ENCODE measurements around the gene FGFR4. TPM values are rescaled to one million over a fixed set of nuclear protein-coding genes. Genes with fewer than 3 reads are reported as not detected.
A peak's percentile ranks its signal among the peaks of the same experiment; 100 is the strongest.

Gene FGFR4
- polyA plus RNA-seq, 2 donors = 1.3 to 1.4 TPM

DNA sequence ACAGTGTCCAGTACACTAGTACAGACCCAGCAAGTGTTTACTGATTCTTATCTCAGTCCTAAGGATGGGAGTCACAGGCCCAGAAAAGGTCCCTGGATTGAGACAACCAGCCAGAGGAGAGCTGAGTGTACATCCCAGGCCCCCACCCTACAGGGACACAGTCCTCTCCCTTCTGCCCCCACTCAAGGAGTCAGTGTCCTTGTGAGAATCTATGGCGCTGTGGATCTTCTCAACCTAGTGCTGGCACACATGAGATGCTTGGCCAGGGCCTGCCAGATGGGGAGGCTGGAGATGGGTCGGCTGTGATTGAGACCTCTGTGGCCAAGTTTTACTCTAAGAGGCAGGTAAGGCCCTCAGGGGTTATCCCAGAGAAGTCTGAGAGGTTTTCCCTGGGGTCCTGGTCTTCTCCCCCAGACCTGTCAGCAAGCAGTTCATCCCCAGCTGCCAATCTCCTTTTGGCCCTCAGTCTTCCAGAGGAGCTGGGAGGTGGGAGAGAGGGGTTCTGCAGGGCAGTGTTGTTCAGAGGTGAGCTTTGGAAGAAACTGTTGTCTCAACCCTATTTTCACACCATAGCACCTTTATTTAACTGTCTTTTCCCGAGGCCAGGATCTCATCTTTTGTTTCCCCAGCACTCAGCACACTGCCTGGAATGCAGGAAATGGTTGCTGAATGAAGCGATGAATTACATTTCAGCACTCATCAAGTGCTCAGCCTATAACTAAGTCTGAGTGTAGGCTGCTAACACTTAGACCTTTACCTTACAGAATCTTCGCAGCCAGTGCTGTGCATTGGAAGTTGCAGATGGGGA, 43.7 kb downstream of the FGFR4 start:
- 74 to 80% methylated on average over 5 of the region's 5 CpGs for WGBS, 2 donors
- Histone ChIP-seq H3K27ac (ENCODE audit: low read depth in 2 of 2, low read length in 1 of 2) (no peak overlapping the region), H3K4me3 (ENCODE audit: low read depth in 1 of 2, low read length in 2 of 2) (no peak overlapping the region)

DNA sequence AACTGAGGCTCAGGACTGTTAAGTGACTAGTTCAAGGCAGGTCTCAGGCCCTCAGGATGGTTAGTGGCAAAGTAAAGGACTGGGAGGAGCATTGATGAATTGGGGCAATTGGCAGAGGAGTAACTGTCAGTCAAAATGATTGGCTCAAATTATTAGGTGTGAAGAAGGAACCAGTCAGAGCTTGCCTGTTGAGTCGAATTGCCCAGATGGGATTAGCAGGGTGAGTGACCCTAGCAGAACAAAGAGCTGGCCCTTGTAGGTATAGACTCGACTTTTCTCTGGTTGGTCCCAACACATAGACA, 44.3 kb downstream of the FGFR4 start:
- Histone ChIP-seq H3K4me3 (ENCODE audit: low read depth in 1 of 2, low read length in 2 of 2) (no peak overlapping the region), H3K27ac (ENCODE audit: low read depth in 2 of 2, low read length in 1 of 2) (no peak overlapping the region), H3K27me3 (ENCODE audit: control insufficient read depth in 1 of 2, insufficient read depth in 2 of 2, low read length in 2 of 2) (no peaks in the 10 kb centered on the region), H3K9me3 (ENCODE audit: control insufficient read depth in 2 of 2, insufficient read depth in 1 of 2, low read depth in 1 of 2, low read length in 1 of 2) (no peaks in the 10 kb centered on the region), H3K4me1 (ENCODE audit: control insufficient read depth in 2 of 2, insufficient read depth in 2 of 2, low read length in 1 of 2) (peaks cover 0 to 9% of the 10 kb centered on the region in 2 donors), H3K36me3 (ENCODE audit: control insufficient read depth in 2 of 2, insufficient read depth in 2 of 2, low read length in 1 of 2) (peaks cover 0 to 3% of the 10 kb centered on the region in 2 donors)
- WGBS, 2 donors = 43 to 61% methylated on average over 2 of the region's 2 CpGs

More for the DNA sequence above, 43.7 kb downstream of the FGFR4 start:
- no peaks in the 10 kb centered on the region for H3K27me3 ChIP-seq (ENCODE audit: control insufficient read depth in 1 of 2, insufficient read depth in 2 of 2, low read length in 2 of 2)
- no peaks in the 10 kb centered on the region for H3K9me3 ChIP-seq (ENCODE audit: control insufficient read depth in 2 of 2, insufficient read depth in 1 of 2, low read depth in 1 of 2, low read length in 1 of 2)
- peaks cover 0 to under 1% of the 10 kb centered on the region in 2 donors for H3K36me3 ChIP-seq (ENCODE audit: control insufficient read depth in 2 of 2, insufficient read depth in 2 of 2, low read length in 1 of 2)
- H3K4me1 ChIP-seq (ENCODE audit: control insufficient read depth in 2 of 2, insufficient read depth in 2 of 2, low read length in 1 of 2) = peaks cover 0 to 6% of the 10 kb centered on the region in 2 donors

DNA sequence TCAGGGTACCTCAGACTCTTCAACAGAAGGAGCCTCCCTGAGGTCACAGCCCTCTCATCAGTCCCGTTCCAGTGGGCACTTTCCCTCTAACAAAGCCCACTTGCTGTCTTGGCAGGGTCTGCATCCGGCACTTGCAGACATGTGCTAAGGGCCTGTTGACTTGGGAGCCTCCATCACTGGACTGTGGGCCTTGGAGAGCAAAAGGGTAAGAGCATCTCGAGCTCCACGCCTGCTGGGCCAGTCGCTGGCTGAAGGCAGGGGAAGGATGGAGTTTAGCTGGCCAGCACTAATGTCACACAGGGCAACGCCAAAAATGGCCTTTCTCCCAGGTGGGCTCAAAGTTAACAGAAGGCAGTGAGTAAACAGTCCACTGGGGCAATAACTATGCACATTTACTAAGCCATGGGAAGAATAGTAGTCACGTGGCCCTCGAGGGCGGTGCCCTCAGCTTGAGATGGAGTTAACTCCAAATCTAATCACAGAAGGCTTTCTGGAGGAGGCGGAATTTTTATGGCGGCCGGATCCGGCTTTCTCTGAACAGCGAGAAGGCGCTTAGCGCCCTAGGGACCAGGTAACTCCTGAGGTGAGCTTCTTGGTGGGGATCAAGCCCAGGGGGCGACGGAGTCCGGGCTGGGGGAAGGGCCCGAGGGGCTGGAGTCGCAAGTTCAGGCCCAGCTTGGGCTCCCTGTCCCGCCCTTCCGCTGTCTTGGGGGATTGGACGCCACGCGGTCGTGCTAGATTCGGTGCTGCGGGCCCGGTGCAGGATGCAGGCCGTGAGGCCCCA, 44.8 kb downstream of the FGFR4 start:
- Histone ChIP-seq H3K36me3 (ENCODE audit: control insufficient read depth in 2 of 2, insufficient read depth in 2 of 2, low read length in 1 of 2) (peaks cover 0 to 5% of the 10 kb centered on the region in 2 donors), H3K27me3 (ENCODE audit: control insufficient read depth in 1 of 2, insufficient read depth in 2 of 2, low read length in 2 of 2) (no peaks in the 10 kb centered on the region), H3K4me3 (ENCODE audit: low read depth in 1 of 2, low read length in 2 of 2) (no peak overlapping the region), H3K27ac (ENCODE audit: low read depth in 2 of 2, low read length in 1 of 2) (no peak overlapping the region), H3K4me1 (ENCODE audit: control insufficient read depth in 2 of 2, insufficient read depth in 2 of 2, low read length in 1 of 2) (peaks cover 0 to 9% of the 10 kb centered on the region in 2 donors), H3K9me3 (ENCODE audit: control insufficient read depth in 2 of 2, insufficient read depth in 1 of 2, low read depth in 1 of 2, low read length in 1 of 2) (no peaks in the 10 kb centered on the region)
- whole genome bisulfite sequencing, 2 donors = 89% methylated on average over 31 of the region's 31 CpGs

DNA sequence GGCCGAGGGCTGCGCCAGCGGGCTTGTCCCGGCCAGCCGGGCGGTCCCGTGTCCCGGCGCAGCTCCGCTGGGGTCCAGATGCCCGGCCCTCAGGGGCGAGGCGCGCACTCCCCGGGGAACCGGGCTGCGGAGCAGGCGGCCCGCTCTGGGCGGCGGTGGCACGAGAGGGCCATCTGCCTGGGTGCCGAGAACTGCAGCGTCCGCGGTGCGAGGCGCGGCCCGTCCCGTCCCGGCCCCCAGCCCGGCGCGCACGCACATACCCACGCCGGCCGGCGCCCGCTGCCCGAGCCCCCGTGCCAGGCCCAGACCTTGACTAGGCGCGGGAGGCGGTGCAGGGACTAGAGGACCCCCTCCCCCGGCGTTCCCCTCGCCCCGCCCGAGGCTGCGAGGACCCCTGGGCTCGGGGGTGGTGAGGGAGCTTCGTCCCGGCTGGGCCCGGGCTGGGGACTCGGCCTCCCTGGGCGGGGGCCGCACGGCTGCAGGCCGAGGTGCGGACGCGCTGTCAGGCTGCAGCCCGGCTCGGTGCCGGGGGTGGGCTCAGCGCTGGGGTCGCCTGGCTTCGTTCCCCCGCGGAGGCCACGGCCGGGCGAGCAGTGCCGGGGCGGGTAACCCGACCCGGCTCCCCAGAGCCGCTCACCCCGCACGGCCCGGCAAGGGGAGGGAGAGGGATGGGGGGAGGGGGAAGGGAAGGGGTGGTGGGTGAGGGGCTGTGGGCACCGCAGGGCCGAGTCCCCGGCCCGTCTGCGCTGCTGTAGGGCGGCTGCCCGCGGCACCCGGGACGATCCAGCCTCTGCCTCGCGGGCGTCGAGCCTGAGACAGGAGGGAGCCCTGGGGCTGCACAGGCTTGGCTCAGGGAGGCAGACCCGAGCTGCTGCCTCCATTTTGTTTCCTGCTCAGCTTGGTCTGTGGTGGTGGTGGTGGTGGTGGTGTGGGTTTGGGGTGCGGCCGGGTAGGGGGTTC, 45.7 kb downstream of the FGFR4 start:
- peak overlapping the region; percentile 68 to 74 for H3K4me3 ChIP-seq (ENCODE audit: low read depth in 1 of 2, low read length in 2 of 2)
- WGBS, 2 donors = 50 to 52% methylated on average over 66 to 100 of the region's 100 CpGs
- H3K9me3 ChIP-seq (ENCODE audit: control insufficient read depth in 2 of 2, insufficient read depth in 1 of 2, low read depth in 1 of 2, low read length in 1 of 2) = no peaks in the 10 kb centered on the region
- peak overlapping the region; percentile 88 to 94 for H3K27ac ChIP-seq (ENCODE audit: low read depth in 2 of 2, low read length in 1 of 2)
- H3K4me1 ChIP-seq (ENCODE audit: control insufficient read depth in 2 of 2, insufficient read depth in 2 of 2, low read length in 1 of 2) = peaks cover 0 to 9% of the 10 kb centered on the region in 2 donors
- no peaks in the 10 kb centered on the region for H3K27me3 ChIP-seq (ENCODE audit: control insufficient read depth in 1 of 2, insufficient read depth in 2 of 2, low read length in 2 of 2)
- H3K36me3 ChIP-seq (ENCODE audit: control insufficient read depth in 2 of 2, insufficient read depth in 2 of 2, low read length in 1 of 2) = peaks cover 0 to 5% of the 10 kb centered on the region in 2 donors

DNA sequence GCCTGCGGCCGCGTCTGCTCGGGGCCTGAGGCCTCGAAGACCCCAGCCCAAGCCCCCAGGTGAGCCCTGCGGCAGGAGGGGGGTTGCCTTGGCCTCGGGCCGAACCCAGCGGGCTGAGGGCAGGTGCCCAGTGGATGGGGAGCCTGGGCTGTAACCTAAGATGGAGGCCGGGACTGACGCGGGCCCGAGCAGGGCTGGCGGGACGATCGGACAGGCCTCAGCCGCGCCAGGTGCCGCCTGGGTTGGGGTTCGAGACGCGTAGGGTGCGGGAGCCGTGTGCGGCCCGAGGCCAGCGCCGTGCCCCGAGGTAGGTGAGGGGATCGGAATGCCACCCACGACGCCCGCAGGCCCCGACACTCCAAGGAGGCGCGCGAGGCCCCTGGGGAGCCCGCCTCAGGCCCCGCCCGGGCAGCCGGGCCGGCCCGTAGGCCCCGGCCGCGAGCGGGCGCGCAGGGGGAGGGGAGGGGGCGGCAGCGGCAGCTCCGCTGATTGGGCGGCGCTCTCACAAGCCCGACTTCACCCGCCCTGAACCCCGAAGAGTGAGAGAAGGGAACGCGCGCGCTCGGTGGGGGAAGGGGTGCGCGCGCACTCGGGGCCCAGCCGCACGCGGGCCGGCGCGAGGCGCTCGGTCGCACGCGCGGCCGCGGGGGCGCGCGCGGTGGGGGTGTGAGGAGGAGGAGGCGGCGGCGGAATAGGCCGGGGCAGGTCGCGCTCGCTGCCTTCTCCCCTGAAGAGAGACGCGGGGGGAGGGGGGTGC, 46.6 kb downstream of the FGFR4 start, which contains the start of gene NSD1:
Gene NSD1, plus strand, starts transcription at position 678 of the 757 bp plus-strand sequence. CDS start 1,331 bp downstream, outside the sequence.
- WGBS, 2 donors = 1 to 6% methylated on average over 35 to 87 of the region's 93 CpGs
- Histone ChIP-seq H3K36me3 (ENCODE audit: control insufficient read depth in 2 of 2, insufficient read depth in 2 of 2, low read length in 1 of 2) (peaks cover 0 to 5% of the 10 kb centered on the region in 2 donors), H3K27ac (ENCODE audit: low read depth in 2 of 2, low read length in 1 of 2) (peak within 1 kb of the TSS; percentile 88 to 94), H3K4me1 (ENCODE audit: control insufficient read depth in 2 of 2, insufficient read depth in 2 of 2, low read length in 1 of 2) (peaks cover 0 to 9% of the 10 kb centered on the region in 2 donors), H3K4me3 (ENCODE audit: low read depth in 1 of 2, low read length in 2 of 2) (peak within 1 kb of the TSS; percentile 68 to 74), H3K27me3 (ENCODE audit: control insufficient read depth in 1 of 2, insufficient read depth in 2 of 2, low read length in 2 of 2) (no peaks in the 10 kb centered on the region), H3K9me3 (ENCODE audit: control insufficient read depth in 2 of 2, insufficient read depth in 1 of 2, low read depth in 1 of 2, low read length in 1 of 2) (no peaks in the 10 kb centered on the region)

DNA sequence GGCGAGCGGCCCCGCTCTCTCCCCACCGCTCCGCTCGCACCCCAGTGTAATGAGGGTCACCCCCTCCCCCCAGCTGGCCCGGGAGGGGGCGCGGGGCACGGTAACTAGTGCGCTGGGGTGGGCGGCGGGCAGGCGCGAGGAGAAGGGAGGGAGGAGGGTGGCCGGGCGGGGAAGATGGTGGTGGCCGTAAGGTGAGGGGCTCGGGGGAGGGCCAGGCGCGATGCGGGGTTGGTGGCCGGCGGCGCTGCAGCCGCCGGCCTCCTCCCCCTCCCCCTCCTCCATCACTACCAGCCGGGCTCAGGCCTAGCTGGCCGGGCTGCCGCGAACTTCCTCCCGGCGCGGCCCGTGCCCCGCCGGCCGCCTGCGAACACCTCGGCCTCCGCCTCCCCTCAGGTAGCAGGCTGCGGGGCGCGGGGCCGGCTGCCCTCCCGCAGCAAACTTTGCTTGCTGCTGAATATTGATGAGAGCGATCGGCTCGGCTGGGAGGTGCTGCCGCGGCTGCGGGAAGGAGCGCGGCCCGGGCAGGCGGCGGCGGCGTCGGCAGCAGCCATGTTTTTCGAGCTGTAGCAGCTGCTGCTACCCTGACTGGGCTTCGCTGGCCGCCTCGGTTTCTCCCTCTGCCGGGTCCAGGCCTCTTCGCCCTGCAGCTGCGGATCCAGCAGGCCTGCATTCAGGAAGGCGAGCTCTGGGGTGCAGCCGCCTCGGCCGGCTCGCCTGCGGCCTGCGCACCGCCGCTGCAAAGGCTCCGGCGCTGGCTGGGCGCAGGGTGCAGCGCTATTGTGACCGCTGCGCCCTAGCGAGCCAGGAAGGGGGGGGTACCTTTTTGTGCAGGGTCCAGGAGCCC, 47.4 kb downstream of the FGFR4 start:
- Histone ChIP-seq H3K27me3 (ENCODE audit: control insufficient read depth in 1 of 2, insufficient read depth in 2 of 2, low read length in 2 of 2) (no peaks in the 10 kb centered on the region), H3K9me3 (ENCODE audit: control insufficient read depth in 2 of 2, insufficient read depth in 1 of 2, low read depth in 1 of 2, low read length in 1 of 2) (no peaks in the 10 kb centered on the region), H3K27ac (ENCODE audit: low read depth in 2 of 2, low read length in 1 of 2) (peak overlapping the region; percentile 88 to 94), H3K4me3 (ENCODE audit: low read depth in 1 of 2, low read length in 2 of 2) (peak overlapping the region; percentile 68 to 74), H3K36me3 (ENCODE audit: control insufficient read depth in 2 of 2, insufficient read depth in 2 of 2, low read length in 1 of 2) (peaks cover 0 to 5% of the 10 kb centered on the region in 2 donors), H3K4me1 (ENCODE audit: control insufficient read depth in 2 of 2, insufficient read depth in 2 of 2, low read length in 1 of 2) (peaks cover 0 to 9% of the 10 kb centered on the region in 2 donors)
- 0 to 1% methylated on average over 50 to 81 of the region's 83 CpGs for WGBS, 2 donors

DNA sequence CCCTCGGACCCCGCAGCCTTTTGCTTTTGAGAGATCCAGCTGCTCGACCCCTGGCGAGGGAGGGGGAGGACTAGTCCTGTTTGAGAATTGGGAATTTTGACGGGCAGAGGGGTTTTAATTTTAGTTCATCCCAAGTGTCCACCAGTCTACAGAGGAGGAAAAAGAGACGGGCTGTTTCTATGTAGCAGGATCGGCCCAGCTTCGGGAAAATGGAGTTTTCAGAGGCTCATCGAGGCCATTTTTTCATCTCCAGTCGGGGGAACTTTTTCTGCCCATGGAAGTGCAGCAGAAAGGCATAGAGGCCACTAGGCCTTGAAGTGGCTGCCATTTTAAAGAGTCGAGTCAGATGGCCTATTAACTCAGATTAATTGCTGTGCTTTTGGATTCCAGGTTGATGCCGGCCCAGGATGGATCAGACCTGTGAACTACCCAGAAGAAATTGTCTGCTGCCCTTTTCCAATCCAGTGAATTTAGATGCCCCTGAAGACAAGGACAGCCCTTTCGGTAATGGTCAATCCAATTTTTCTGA, 48.0 kb downstream of the FGFR4 start:
- Histone ChIP-seq H3K9me3 (ENCODE audit: control insufficient read depth in 2 of 2, insufficient read depth in 1 of 2, low read depth in 1 of 2, low read length in 1 of 2) (no peaks in the 10 kb centered on the region), H3K36me3 (ENCODE audit: control insufficient read depth in 2 of 2, insufficient read depth in 2 of 2, low read length in 1 of 2) (peaks cover 0 to 5% of the 10 kb centered on the region in 2 donors), H3K27ac (ENCODE audit: low read depth in 2 of 2, low read length in 1 of 2) (peak overlapping the region; percentile 88 to 94), H3K27me3 (ENCODE audit: control insufficient read depth in 1 of 2, insufficient read depth in 2 of 2, low read length in 2 of 2) (no peaks in the 10 kb centered on the region), H3K4me1 (ENCODE audit: control insufficient read depth in 2 of 2, insufficient read depth in 2 of 2, low read length in 1 of 2) (peaks cover 0 to 9% of the 10 kb centered on the region in 2 donors), H3K4me3 (ENCODE audit: low read depth in 1 of 2, low read length in 2 of 2) (peak overlapping the region; percentile 68 to 74)
- 10 to 11% methylated on average over 13 of the region's 13 CpGs for WGBS, 2 donors

DNA sequence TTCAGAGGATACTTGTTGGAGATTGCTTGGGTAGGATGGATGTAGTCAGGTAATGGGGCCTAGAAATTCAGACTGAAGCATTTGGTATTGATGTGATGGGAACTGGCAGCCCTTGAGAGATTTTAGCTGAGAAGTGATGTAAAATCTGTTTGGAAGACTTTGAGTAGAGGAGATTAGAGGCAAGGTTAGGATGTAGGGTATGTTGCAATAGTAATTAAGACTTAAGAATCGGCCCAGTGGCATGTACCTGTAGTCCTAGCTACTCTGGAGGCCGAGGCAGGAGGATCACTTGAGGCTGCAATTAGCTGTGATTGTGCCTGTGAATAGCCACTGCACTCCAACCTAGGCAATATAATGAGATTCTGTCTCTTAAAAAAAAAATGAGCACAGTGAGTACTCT, 53.6 kb downstream of the FGFR4 start:
- no peak overlapping the region for H3K27ac ChIP-seq (ENCODE audit: low read depth in 2 of 2, low read length in 1 of 2)
- no peak overlapping the region for H3K4me3 ChIP-seq (ENCODE audit: low read depth in 1 of 2, low read length in 2 of 2)
- peaks cover 4 to 10% of the 10 kb centered on the region in 2 donors for H3K36me3 ChIP-seq (ENCODE audit: control insufficient read depth in 2 of 2, insufficient read depth in 2 of 2, low read length in 1 of 2)
- 88 to 90% methylated on average over 2 of the region's 2 CpGs for WGBS, 2 donors
- no peaks in the 10 kb centered on the region for H3K9me3 ChIP-seq (ENCODE audit: control insufficient read depth in 2 of 2, insufficient read depth in 1 of 2, low read depth in 1 of 2, low read length in 1 of 2)
- H3K27me3 ChIP-seq (ENCODE audit: control insufficient read depth in 1 of 2, insufficient read depth in 2 of 2, low read length in 2 of 2) = no peaks in the 10 kb centered on the region
- H3K4me1 ChIP-seq (ENCODE audit: control insufficient read depth in 2 of 2, insufficient read depth in 2 of 2, low read length in 1 of 2) = peaks cover 0 to 3% of the 10 kb centered on the region in 2 donors
